ENCODE measurements around the gene PRRG3.

PRRG3 gene

DNA sequence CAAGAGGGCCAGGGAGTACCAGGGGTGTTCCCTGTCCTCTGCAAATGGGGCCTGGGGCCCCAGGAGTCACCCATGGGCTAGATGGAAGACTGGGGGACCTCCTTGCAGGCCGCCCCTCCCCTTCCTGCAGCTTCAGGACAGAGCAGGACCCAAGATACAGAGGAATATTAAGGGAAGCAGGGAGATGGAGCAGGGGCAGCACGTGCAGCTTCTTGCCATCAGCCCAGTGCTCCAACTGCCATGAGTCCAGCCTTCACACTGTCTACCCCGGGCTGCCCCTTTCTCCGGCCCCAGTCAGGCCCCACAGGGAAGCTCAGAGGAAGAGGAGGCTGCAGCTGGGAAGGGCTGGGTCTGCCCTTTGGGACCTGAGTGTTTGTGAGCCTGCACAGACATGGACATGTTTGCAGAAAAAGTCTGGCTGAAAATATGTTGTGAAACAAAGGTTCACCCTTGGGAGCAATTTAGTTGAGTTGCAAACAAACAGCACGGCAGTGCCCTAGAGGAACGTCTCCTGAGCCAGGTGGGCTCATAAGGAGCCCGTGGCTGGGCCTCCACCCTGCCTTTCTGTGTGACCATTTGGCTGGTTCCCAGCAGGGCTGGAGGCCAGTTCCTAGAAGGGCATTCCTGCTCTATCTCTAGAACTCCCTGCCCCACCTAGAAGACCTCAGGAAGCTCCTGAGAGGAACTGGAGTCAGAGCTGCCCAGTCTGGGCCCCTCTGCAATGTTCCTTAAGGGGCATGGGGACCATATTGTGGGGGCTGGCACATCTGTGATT lies 29.5 kb downstream of the PRRG3 start:
- ChIA-PET CTCF (no interaction called here), POLR2A (no interaction called here)
- DNase-seq (ENCODE audit: extremely low spot score): no peak
- TF ChIP-seq, protein P1, sequence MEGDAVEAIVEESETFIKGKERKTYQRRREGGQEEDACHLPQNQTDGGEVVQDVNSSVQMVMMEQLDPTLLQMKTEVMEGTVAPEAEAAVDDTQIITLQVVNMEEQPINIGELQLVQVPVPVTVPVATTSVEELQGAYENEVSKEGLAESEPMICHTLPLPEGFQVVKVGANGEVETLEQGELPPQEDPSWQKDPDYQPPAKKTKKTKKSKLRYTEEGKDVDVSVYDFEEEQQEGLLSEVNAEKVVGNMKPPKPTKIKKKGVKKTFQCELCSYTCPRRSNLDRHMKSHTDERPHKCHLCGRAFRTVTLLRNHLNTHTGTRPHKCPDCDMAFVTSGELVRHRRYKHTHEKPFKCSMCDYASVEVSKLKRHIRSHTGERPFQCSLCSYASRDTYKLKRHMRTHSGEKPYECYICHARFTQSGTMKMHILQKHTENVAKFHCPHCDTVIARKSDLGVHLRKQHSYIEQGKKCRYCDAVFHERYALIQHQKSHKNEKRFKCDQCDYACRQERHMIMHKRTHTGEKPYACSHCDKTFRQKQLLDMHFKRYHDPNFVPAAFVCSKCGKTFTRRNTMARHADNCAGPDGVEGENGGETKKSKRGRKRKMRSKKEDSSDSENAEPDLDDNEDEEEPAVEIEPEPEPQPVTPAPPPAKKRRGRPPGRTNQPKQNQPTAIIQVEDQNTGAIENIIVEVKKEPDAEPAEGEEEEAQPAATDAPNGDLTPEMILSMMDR (IDR thresholded peaks at IDR 0.05; ENCODE audit: control extremely low read depth, extremely low read depth, low read depth, missing control alignments): no peak

DNA sequence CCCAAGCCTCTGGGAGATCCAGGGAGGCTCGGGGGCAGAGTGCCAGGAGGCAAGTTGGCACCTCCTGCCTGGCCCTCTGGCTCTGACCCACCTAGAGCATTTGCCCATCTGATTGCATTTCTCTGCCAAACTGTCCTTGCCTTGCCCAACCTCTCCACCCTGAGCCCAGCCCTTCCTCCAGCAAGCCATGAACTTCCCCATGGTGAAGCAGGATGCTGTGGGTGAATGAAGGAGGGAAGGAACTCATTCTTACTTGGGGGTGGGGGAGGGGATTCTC lies 30.0 kb downstream of the PRRG3 start:
- TF ChIP-seq, protein P1 (IDR thresholded peaks at IDR 0.05; ENCODE audit: control extremely low read depth, extremely low read depth, low read depth, missing control alignments): no peak
- no peak for DNase-seq (ENCODE audit: extremely low spot score)
- POLR2A ChIA-PET: no interaction called here
- CTCF ChIA-PET: no interaction called here

DNA sequence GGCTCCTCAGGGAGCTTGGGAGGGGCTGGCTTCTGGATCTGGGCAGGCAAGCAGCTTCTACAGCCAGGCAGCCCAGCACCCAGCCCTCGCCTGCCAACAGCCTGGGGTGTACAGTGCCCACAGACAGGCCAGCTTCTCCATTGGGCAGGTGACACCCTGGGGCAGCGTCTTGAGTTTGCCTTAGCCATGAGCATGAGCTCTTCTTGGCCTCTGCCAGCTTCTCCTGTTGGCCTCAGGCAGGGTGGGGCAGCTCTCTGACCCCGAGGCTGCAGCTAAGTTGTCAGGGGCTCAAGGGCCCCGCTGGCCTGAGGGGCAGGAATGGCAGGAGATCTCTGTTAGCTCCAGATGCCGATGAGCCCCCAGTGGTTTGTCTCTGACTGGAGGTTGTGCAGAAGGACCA lies 31.5 kb downstream of the PRRG3 start:
- CTCF ChIA-PET: no interaction called here
- no peak for DNase-seq (ENCODE audit: extremely low spot score)
- TF ChIP-seq, protein P1 (IDR thresholded peaks at IDR 0.05; ENCODE audit: control extremely low read depth, extremely low read depth, low read depth, missing control alignments): no peak
- POLR2A ChIA-PET: no interaction called here

DNA sequence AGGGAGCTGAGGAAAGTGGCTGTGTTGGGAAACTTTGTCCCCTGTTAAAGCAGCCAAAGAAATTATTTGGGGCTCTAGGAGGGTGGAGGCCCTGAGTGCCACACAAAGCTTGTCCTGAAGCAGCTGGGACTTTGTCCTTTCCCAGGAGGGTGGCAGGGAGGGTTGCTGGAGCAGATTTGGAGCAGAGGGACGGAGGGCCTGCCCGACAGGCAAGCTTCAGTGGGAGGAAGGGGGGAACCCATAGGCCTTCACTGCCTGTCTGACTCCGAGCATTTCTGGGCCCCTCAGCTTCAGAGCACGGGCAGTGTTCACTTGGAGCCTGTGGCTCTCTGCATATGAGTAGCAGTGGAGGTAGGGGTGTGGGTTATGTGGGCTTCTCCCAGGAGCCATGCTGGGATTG lies 32.1 kb downstream of the PRRG3 start:
- POLR2A ChIA-PET: no interaction called here
- no peak for DNase-seq (ENCODE audit: extremely low spot score)
- TF ChIP-seq, protein P1 (IDR thresholded peaks at IDR 0.05; ENCODE audit: control extremely low read depth, extremely low read depth, low read depth, missing control alignments): no peak
- CTCF ChIA-PET: no interaction called here

DNA sequence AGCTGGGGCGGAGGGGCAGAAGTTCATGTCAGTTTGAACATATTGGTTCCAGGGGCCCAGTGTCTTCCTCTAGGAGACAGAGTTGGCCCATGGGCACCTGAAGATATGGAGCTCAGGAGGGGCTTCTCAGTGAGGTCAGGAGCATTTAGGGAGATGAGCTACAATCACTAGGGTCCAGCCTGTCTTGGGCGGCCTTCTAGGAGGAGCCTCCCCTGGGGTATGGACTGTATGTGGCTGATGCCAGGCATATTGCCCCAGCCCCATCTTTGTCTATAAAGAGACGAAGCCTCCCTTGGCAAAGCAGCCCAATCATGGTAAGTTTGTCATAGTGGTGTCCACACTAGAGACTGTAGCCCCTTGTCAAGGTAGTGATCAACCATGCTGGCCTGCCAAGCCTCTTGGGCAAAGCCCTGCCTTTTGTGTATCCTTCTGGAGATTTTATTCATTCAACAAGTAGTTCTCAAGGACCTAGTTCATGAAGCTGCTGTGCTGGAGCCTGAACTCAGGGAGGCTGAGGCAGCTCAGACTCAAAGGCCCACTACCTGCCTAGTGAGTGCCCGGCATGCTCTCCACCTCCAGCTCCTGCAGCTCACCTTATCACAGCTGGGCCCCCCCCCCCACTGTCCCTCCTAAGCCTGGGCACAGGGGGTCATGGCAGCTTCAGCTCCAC lies 33.9 kb downstream of the PRRG3 start:
- DNase-seq (ENCODE audit: extremely low spot score): no peak
- POLR2A ChIA-PET: no interaction called here
- CTCF ChIA-PET: interaction anchor here (1.0 kb wide), 1 partner anchor 17 kb away, joined by 3 read pairs; no protein-coding TSS in a partner anchor
- TF ChIP-seq, protein P1 (IDR thresholded peaks at IDR 0.05; ENCODE audit: control extremely low read depth, extremely low read depth, low read depth, missing control alignments): no peak

DNA sequence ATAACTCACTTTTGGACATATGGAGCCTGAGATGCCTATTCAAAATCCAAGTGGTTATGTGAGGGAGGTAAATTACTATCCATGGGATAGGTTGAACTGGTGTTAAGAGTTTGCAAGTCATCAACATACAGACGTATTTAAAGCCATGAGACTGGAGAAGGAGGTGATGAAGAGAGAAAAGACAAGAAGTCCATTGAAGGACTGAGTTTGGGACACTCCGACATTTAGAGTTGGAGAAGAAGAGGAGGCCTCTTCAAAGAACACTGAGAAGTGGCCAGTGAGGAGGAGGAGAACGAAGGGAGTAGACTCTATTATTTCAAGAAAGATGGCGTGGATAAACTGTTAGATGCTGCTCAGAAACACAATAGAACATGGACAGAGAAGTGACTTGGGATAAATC lies 39.2 kb downstream of the PRRG3 start, which contains the start of gene CNGA2:
TSS of gene CNGA2 (plus strand) at position 301 of the 400 bp plus-strand sequence. CDS start 3,738 bp downstream, outside the sequence.
- ChIA-PET POLR2A (no interaction called here), CTCF (no interaction called here)
- DNase-seq (ENCODE audit: extremely low spot score): no peak
- TF ChIP-seq, protein P1 (IDR thresholded peaks at IDR 0.05; ENCODE audit: control extremely low read depth, extremely low read depth, low read depth, missing control alignments): no peak

Measured in GM10248 (cell line).